NCI-H82 treated with DMSO at 0.1 percent for 48 hours (cell line): ENCODE data around the gene TFDP2.
"Not testable (repeated sequence)": the region's sequence is repeated elsewhere in the genome, so short reads cannot be mapped to it uniquely, and the experiment has no call there.

ENCODE experiments used
- DNase-seq: peaks from one replicate; lab custom pipeline; 2025; ENCODE audit not compliant: unreplicated experiment; lab: John Stamatoyannopoulos, UW

TFDP2 gene

DNA sequence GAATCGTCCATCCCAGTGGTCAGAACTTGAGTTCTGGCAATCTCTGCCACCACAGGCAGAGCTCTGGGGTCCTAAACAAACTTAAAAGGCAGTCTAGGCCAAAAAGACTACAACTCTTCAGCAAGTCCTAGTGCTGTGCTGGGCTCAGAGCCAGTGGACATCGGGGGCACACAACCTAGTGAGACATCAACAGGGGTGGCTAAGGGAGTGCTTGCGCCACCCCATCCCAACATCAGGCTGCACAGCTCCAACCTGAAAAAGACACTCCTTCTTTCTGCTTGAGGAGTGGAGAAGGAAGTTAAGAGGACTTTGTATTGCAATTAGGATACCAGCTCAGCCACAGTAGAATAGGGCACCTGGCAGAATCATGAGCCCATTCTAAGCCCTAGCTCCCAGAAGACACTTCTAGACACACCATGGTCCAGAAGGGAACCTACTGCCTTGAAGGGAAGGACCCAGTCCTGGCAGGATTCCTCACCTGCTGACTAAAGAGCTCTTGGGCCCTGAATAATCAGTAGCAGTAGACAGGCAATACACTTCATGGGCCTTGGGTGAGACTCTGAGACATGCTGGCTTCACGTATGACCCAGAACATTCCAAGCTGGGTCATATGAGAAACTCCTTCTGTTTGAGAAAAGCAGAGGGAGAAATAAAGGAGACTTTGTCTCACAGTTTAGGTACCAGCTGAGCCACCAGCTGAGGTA, 72.0 kb downstream of the TFDP2 start:
- DNase-seq: no peak

DNA sequence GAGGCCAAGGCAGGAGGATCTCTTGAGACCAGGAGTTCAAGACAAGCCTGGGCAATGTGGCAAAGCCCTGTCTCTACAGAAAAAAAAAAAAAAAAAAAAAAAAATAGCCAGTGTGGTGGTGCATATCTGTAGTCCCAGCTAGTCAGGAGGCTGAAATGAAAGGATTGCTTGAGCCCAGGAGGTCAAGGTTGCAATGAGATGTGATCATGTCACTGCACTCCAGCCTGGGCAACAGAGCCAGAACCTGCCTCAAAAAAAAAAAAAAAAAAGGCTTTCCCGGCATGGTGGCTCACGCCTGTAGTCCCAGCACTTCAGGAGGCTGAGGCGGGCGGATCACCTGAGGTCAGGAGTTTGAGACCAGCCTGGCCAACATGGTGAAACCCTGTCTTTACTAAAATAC, 73.7 kb downstream of the TFDP2 start:
- not testable (repeated sequence) for DNase-seq

DNA sequence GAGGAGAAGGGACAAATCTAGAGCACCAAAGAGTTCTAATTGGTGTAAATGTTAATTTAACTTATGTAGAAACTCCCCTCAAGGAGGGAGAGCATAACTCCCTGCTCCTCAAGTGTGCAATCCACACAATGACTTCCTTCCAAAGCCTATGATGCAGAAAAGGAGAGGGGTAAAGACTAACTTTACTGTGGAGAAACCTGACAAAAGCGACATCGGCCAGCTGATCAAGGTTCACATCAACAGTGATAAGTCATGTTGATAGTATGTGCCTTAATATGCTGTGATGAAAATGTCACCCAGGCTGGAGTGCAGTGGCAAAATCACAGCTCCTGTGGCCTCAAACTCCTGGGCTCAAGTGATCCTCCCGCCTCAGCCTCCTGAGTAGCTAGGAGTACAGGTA, 76.5 kb downstream of the TFDP2 start:
- DNase-seq: no peak

DNA sequence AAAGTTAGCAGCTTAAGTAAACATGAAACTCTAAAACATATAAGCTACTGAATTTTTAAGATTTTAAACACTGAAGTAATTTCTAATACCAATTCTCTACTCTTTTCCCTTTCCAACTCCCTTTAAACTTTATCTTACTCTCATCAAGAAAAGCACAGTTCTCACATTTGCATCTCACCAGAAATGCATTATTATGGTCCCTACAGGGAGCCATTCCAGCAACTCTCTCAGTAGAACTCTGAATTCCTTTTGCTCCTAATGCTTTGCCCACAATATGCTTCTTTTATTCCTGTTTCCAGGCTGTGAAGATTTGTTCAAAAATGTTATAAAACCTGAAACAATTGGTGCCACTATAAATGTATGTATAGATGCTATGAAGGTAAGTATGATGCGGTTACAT, 83.4 kb downstream of the TFDP2 start:
- no peak for DNase-seq

DNA sequence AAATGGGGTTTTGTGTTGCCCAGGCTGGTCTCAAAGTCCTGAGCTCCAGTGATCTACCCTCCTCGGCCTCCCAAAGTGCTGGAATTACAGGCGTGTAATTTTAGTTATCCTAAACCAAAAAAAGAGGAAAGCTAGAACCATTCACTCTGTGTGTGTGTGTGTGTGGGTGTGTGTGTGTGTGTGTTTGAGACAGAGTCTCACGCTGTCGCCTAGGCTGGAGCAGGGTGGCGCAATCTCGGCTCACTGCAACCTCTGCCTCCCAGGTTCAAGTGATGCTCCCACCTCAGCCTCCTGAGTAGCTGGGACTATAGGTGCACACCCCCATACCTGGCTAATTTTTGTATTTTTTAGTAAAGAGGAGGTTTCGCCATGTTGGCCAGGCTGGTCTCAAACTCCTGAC, 84.0 kb downstream of the TFDP2 start:
- DNase-seq: no peak

DNA sequence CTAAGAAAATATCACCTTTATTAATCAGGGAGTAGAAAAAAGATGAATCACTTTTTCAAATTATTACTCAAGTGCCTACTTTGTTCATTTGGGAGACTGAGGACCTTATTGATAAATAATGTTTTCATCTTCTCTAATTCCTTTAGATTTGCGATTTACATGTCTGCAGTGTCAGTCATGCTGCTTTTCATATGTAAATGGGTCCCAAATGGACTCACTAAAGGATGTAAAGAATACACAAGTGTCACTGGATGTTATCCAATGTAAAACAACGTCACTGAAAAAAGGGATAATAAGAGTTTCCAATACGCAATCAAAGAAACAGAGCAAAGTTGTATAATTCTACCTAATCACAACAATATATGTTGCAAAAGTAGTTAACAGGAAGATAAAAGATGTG, 84.9 kb downstream of the TFDP2 start:
- DNase-seq: no peak

DNA sequence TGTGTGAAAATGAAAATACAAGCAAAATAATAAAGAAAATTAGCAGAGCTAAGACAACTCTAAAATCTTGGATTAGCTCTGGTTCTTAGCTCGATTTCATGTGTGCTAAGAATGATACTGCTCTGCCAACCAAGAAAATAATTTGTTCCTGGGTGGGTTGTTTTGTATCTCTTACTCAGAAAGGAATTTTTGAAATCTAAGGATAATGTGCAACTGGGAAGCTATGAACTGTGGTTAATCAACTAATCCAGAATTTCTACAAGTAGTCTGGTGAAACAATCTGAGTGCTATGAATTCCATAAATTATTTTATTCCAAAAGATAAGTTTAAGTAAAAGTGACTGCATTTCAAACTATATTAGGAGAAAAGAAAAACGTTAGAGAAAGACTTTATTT, 92.0 kb downstream of the TFDP2 start:
- DNase-seq: no peak

DNA sequence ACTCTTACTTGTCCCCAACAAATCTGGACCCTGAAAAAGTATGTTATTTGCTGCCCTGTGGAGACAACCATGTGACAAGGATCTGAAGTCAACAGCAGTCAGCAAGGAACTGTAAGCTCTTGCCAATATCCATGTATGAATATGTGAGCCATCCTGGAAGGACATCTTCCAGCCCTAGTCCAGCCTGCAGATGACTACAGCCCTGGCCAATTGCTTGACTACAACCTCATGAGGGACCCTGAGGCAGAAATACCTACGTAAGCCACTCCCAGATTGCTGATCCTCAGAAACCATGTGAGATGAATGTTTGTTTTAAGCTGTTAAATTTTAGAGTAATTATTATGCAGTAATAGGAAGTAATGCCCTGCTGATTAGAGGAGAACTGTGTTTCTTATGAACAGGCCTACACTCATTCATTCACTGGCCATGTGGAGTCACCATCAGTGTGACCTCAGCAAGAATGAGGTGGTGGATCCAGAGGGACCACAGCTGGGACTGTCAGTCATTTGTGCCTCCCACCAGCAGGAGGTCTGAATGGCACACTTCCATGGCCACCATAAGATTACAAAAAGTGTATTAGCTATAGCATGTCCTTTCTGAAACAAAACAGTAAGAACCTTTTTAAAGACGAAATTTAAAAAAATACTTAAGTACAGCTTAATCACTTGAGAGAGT, 92.6 kb downstream of the TFDP2 start:
- DNase-seq: no peak

DNA sequence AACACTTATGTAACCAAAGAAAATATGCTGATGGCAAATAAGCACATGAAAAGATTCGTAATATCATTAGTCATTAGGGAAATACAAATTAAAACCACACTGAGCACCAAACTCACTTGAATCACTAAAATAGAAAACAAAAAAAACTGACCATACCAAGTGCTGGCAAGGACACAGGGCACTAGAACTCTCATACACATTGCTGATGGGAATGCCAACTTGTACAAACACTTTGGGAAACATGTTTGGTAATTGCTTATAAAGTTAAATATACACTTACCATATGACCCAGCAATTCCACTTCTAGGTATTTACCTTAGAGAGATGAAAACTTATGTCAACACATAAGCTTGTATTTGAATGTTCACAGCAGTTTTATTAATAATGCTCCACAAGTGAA, 95.5 kb downstream of the TFDP2 start:
- no peak for DNase-seq

DNA sequence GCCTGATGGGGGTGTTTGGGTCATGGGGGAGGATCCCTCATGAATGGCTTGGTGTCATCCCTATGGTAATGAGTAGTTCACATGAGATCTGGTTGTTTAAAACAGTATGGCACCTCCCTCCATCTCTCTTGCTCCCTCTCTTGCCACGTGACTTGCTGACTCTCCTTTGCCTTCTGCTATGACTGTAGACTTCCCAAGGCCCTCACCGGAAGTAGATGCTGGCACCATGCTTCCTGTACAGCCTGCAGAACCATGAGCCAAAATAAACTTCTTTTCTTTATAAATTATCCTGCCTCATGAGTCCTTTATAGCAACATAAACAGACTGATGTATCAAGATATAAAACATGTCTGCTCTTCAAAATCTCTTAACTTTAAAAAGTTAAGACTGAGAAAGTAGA, 96.1 kb downstream of the TFDP2 start:
- no peak for DNase-seq

DNA sequence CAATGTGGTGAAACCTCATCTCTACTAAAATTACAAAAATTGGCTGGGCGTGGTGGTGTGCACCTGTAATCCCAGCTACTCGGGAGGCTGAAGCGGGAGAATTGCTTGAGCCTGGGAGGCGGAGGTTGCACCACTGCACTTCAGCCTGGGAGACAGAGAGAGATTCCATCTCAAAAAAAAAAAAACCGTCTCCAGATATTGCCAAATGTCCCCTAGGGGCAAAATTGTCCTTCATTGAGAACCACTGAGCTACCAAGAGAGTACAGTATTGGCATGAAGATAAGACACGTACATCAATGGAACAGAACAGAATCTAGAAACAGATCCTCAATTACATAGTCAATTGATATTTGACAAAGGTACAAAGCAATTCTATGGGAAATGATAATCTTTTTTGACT, 98.0 kb downstream of the TFDP2 start:
- DNase-seq: no peak

DNA sequence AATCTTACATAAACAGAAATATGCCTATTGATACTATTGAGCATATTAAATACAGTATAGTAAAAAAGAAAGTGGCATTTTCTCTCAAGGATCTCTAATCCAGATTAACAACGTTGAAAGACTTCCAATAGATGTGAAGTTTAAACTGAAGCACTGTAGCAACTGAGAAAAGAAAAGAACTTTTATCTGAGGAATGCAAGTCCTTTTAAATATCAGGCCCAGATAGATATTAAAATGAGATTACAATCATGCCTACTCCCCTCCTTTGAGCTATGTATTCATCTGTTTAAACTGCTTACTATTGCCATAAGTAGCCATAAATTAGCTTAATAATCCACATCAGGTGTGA, 102.3 kb downstream of the TFDP2 start:
- no peak for DNase-seq

DNA sequence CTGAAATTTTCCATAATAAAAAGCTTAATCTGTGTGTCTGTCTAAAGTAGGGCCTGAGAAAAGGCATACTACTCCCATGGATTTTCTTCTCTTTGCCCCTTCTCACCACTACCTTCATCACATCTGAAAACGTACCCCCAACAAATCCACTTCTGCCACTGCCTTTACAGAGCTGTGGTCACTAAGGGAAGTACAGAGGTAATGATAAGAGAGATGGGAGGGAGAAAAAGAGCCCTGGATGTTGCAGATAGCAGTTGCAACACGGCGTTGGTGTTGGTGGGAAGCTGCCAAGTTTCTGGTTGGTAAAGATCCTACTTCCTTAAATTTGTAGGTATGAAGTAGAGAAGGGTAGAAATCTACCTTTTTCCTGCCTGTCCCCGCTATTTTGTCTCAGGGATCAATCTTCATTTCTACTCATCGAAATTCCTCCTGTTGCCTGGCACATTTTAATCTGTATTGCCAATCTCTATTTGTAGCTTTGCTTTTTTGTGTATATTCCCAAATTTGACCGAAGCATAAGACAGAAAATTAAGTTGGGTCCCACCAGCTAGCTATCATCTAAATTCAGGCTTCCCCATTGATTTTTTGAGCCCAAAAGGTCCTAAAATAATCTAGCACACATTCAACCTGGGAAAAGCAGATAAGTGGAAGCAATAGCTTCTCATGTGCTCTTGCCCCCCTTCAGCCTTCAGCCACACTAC, 102.9 kb downstream of the TFDP2 start:
- DNase-seq: no peak

DNA sequence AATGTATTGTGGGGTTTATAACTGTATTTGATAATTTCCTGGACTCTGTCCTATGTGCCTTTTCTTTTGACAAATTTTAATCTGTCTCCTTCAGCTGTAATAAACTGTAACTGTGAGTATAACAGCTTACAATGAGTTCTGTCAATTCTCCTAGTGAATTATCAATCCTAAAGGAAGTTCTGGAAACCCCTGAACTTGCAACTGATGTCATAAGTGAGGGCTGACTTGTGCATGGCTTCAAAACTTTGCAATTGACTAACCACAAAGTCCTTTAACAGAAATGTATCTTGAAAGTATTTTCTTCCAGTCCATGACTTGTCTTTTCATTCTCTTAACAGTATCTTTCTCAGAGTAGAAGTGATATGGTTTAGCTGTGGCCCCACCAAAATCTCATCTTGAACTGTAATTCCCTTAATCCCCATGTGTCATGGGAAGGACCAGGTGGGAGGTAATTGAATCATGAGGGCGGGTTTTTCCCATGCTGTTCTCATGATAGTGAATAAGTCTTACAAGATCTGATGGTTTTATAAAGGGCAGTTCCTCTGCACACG, 108.3 kb downstream of the TFDP2 start:
- DNase-seq: peak; percentile 77

DNA sequence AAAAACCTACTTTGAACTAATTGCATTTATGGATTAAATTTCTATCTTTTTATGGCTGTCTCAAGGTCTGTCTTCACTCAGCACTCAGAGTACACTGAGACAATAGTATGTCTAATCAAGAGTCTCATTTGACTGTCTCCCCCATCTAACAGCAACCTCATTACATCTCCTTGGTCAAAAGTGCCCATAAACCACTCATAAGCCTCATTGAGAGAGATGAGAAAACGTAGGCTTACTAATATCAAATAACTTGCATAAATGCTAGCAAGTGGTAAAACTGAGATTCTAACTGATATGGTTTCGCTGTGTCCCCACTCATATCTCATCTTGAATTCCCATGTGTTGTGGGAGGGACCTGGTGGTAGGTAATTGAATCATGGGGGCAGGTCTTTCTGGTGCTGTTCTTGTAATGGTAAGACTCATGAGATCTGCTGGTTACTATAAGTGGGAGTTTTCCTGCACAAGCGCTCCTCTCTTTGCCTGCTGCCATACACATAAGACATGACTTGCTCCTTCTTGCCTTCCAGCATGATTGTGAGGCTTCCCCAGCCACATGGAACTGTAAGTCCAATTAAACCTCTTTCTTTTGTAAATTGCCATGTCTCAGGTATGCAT, 113.9 kb downstream of the TFDP2 start:
- no peak for DNase-seq

DNA sequence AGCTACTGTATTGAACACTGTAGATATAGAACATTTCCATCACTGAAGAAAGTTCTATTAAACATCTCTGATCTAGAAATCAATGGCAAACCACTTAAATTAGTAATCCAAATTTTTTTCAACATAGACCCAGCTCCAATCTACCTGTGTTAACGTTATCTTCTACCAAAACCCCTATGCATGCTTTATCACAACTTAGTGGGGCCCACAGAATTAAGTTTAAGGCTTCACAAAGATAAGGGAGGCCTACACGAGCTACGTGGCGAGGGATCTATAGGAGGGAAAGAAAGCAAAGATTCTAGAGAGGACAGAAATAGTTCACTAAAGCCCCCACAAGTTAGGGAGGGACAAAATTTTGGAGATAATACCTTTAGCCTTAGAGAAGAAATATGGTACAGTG, 116.1 kb downstream of the TFDP2 start:
- DNase-seq: no peak

DNA sequence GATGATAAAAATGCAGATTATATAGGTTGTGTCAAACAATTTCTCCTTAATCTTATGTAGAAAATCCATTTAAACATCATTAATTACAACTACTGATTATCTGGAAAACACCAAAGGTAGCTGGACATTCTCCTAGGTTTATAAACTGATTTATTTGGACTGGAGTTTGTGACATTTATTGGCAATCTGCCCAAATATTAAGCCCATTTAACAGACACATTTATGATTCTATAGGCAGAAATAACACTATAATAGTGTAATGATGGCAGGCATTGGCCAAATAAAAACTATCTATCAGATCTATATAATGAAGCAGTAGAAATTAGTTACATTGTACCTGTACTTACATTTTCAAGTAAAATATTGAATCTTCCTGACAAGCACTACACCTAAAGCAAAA, 117.8 kb downstream of the TFDP2 start:
- DNase-seq: no peak

DNA sequence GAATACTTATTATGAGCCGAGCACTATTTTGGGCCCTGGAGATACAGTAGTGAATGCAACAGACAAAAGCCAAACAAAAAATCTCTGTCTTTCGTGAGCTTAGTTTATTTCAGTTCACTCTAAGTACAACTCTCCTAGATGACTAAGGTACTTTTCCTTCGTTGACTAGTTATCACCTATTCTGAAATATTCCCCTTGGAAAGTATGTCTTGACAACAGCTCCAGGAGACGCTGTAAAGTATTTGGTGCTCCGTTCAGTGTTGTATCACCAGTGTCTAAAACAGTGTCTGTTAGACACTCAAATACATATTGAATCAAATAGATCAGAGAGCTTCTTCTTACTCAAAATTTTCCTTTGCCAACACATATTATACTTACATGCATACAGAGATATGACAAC, 119.6 kb downstream of the TFDP2 start:
- DNase-seq: no peak

DNA sequence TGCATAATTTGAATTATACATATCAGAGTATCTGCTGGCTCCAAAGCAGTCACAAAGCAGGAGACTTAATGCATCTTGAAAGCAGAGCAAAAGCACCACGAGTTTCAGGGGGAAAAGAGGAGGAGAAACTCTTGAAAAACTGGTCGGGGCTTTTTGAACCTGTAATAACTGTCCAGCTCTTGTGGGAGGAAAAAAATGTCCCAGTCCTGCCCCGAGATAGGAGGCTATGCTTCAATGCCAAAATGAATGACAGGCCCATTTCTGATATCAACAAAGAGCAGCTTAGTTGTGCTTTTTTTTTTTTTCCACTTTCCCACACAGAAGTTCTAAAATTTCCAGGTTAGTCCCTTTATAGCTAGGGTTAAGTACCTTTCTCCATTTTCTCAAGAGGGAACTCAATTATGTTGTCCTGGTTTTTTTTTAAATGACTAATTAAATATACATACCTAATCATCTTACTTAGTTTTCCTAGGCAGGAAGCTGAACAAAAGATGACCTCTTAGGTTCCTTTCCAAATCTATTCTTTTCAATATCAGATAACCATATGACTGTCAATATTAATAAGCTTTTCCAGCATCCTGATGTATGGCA, 120.2 kb downstream of the TFDP2 start:
- DNase-seq: no peak

DNA sequence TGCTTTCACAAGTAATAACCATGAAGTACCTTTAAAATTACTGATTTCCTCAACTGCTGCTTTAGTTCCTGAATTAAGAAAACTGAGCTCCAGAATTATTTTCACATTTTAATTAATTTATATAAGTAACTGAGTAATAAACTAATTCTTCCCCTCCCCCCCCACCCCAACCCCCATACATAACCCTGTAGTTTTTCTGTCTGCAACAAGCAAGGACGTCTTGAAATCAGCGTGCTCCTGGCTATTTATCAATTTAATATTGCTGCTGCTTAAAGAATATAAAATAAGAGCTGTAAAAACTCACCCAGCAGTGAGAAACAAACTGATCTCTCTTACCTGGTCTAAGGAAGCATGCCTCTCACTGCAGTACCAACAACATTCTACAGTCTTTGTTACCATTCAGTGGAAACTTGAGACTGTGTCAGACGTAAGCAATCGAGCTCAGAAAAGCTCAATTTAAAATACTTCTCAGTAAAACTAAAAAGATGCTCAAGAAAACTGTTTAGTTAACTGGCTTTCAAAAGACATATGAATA, 121.0 kb downstream of the TFDP2 start:
- no peak for DNase-seq

DNA sequence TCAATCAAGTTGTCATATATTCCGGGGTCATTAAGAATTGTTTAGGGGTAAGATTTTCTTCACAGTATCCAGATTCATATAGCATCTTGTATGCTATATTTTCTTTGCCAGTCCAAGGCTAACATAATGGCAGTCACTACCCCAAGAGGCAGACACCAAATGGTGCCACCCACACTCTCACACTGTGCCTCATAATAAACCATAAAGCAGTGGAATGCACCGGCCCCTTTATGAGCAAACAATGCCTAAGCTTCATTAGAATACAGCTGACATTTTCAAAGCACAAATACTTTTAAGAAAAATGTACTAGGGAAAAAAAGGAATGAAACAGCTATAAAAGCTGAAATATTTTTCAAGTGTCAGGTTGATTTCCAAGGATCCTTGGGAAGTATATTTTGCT, 121.6 kb downstream of the TFDP2 start:
- DNase-seq: no peak
